HepG2 (cell line): Measurements from ENCODE around the gene PIP4K2C. TPM values are rescaled to one million over a fixed set of nuclear protein-coding genes. Genes with fewer than 3 reads are reported as not detected.

ENCODE experiments used
- FOXM1 ChIP-seq: sonication (generic); formaldehyde crosslinking; IDR thresholded peaks from 2 replicates; pipeline ENCODE4 v1.5.0; 2020; ENCODE audit warnings: missing genetic modification reagents
- SNRNP70 ChIP-seq: fragments of 200-400 bp; formaldehyde crosslinking; IDR thresholded peaks from 2 replicates; pipeline ENCODE4 v1.6.1; 2017; ENCODE audit warnings: mild to moderate bottlenecking, low read depth, low read length, moderate library complexity
- SP1 ChIP-seq, 2 experiments: fragments of 450-650 bp in 1 of 2; sonication (generic) in 1 of 2; formaldehyde crosslinking in 1 of 2; IDR thresholded peaks; 2 replicates each; pipeline versions ENCODE4 v1.4.0 to v1.6.1; 2016 to 2020; ENCODE audit warnings: missing genetic modification reagents in 1 of 2
- SP5 ChIP-seq: IDR thresholded peaks from 2 replicates; pipeline ENCODE4 v1.6.1; 2016; ENCODE audit warnings: low read depth, borderline replicate concordance
- XBP1 ChIP-seq: sonication (generic); formaldehyde crosslinking; IDR thresholded peaks from 2 replicates; pipeline ENCODE4 v1.5.0; 2020; ENCODE audit warnings: missing genetic modification reagents
- YEATS4 ChIP-seq: sonication (generic); formaldehyde crosslinking; IDR thresholded peaks from 2 replicates; pipeline ENCODE4 v1.4.0; 2020; ENCODE audit warnings: missing genetic modification reagents, borderline replicate concordance
- ZBTB1 ChIP-seq: sonication (generic); formaldehyde crosslinking; IDR thresholded peaks from 2 replicates; pipeline ENCODE4 v1.4.0; 2020; ENCODE audit warnings: missing genetic modification reagents, borderline replicate concordance
- ZFP36 ChIP-seq: fragments of 150-350 bp; IDR thresholded peaks from 2 replicates; pipeline ENCODE4 v1.6.1; 2018; ENCODE audit warnings: borderline replicate concordance, low read length, low read depth; ENCODE audit not compliant: partially characterized antibody
- ZNF224 ChIP-seq: sonication (generic); formaldehyde crosslinking; IDR thresholded peaks from 2 replicates; pipeline ENCODE4 v1.5.0; 2020; ENCODE audit warnings: mild to moderate bottlenecking, missing genetic modification reagents
- ZNF720 ChIP-seq: sonication (generic); formaldehyde crosslinking; IDR thresholded peaks from 2 replicates; pipeline ENCODE4 v1.4.0; 2020; ENCODE audit warnings: missing genetic modification reagents
- polyA plus RNA-seq, 8 experiments: library from polyadenylated mRNA; depleted of rRNA in 3 of 8; stranded (reverse) in 7 of 8; unstranded in 1 of 8; fragments of >200 nt; fragmentation: Illumina TruSeq in 4 of 8; extraction: Trizol in 4 of 8; gene quantifications; 2 replicates each; pipeline versions ENCODE4 v1.2.1 to v1.2.3, GENCODE V29; 2011 to 2016; ENCODE audit warnings: low read depth in 4 of 8, missing spikeins in 1 of 8, mixed read lengths in 1 of 8; ENCODE audit not compliant: insufficient read depth in 1 of 8
- total RNA-seq, 5 experiments: library from RNA; depleted of rRNA; stranded (reverse); fragments of >200 nt; fragmentation: Illumina TruSeq; extraction: Trizol; gene quantifications; 2 replicates each; pipeline ENCODE4 v1.2.3, GENCODE V29; 2016; ENCODE audit warnings: low read depth in 1 of 5
- TF ChIP-seq, protein P1 (sequence below): IDR thresholded peaks from 2 replicates; pipeline ENCODE4 v1.6.1; 2016; ENCODE audit warnings: mild to moderate bottlenecking, missing biosample characterization, missing genetic modification reagents
- TF ChIP-seq, protein P2 (sequence below): sonication (generic); formaldehyde crosslinking; IDR thresholded peaks from 2 replicates; pipeline ENCODE4; 2020; ENCODE audit warnings: missing genetic modification reagents, mild to moderate bottlenecking, borderline replicate concordance
- TF ChIP-seq, protein P3 (sequence below): sonication (generic); formaldehyde crosslinking; IDR thresholded peaks from 2 replicates; pipeline ENCODE4 v1.4.0; 2020; ENCODE audit warnings: mild to moderate bottlenecking, missing genetic modification reagents
- TF ChIP-seq, protein P4 (sequence below): sonication (generic); formaldehyde crosslinking; IDR thresholded peaks from 2 replicates; pipeline ENCODE4 v1.8.1; 2023; ENCODE audit warnings: mild to moderate bottlenecking, missing genetic modification reagents, borderline replicate concordance
- TF ChIP-seq, protein P5 (sequence below): IDR thresholded peaks from 2 replicates; pipeline ENCODE4 v1.6.1; 2016

The PIP4K2C gene
- total and polyA plus RNA-seq, 2 of the 13 experiments (the other 11 are each of a cell fraction or from before 2014, with no cell fraction given) = 23.3 to 26.4 TPM

DNA sequence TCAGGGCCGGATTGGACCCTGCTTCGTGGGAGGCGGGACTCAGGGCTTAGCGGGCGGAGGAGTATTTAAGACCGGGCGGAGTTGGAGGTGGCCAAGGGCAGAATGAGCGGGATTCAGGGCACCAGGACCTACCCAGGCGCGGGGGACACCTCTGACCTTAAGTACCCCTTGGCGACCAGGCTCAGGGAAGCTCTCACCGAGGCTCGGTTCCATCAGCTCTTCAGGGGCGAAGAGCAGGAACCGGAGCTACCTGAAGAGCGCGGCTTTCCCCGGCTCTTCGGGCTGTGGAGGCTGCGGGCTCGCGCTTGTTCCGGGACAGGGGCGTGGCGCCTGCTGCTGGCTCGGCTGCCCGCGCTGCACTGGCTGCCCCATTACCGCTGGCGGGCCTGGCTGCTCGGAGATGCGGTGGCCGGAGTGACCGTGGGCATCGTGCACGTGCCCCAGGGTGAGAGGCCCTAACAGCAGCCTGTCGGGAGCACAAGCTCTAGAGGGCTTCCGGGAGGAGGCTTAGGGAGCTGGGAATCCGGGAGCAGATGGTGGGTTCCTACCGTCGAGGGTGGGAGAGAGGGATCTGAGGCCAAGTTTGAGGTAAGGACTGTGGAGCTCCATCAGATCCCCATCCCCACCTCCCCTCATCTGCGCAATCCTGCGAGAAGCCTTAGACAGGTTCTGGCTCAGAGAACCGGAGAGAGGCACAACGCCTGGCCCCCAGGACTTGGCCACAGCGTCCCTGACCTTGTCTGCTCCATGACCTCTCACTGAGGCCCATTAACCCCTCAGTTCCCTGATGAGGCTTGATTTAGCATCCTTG lies 28.6 kb downstream of the PIP4K2C start (continued):
- TF ChIP-seq, protein P1, sequence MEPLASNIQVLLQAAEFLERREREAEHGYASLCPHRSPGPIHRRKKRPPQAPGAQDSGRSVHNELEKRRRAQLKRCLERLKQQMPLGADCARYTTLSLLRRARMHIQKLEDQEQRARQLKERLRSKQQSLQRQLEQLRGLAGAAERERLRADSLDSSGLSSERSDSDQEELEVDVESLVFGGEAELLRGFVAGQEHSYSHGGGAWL = peak; percentile 31; the same call in 1 of the 2 replicates
- TF ChIP-seq, protein P2, sequence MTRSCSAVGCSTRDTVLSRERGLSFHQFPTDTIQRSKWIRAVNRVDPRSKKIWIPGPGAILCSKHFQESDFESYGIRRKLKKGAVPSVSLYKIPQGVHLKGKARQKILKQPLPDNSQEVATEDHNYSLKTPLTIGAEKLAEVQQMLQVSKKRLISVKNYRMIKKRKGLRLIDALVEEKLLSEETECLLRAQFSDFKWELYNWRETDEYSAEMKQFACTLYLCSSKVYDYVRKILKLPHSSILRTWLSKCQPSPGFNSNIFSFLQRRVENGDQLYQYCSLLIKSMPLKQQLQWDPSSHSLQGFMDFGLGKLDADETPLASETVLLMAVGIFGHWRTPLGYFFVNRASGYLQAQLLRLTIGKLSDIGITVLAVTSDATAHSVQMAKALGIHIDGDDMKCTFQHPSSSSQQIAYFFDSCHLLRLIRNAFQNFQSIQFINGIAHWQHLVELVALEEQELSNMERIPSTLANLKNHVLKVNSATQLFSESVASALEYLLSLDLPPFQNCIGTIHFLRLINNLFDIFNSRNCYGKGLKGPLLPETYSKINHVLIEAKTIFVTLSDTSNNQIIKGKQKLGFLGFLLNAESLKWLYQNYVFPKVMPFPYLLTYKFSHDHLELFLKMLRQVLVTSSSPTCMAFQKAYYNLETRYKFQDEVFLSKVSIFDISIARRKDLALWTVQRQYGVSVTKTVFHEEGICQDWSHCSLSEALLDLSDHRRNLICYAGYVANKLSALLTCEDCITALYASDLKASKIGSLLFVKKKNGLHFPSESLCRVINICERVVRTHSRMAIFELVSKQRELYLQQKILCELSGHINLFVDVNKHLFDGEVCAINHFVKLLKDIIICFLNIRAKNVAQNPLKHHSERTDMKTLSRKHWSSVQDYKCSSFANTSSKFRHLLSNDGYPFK (CRISPR knock-in tag) = no peak
- TF ChIP-seq ZNF224 (CRISPR knock-in tag) = no peak
- TF ChIP-seq ZNF720 (CRISPR knock-in tag) = no peak
- no peak for TF ChIP-seq YEATS4
- TF ChIP-seq, protein P3, sequence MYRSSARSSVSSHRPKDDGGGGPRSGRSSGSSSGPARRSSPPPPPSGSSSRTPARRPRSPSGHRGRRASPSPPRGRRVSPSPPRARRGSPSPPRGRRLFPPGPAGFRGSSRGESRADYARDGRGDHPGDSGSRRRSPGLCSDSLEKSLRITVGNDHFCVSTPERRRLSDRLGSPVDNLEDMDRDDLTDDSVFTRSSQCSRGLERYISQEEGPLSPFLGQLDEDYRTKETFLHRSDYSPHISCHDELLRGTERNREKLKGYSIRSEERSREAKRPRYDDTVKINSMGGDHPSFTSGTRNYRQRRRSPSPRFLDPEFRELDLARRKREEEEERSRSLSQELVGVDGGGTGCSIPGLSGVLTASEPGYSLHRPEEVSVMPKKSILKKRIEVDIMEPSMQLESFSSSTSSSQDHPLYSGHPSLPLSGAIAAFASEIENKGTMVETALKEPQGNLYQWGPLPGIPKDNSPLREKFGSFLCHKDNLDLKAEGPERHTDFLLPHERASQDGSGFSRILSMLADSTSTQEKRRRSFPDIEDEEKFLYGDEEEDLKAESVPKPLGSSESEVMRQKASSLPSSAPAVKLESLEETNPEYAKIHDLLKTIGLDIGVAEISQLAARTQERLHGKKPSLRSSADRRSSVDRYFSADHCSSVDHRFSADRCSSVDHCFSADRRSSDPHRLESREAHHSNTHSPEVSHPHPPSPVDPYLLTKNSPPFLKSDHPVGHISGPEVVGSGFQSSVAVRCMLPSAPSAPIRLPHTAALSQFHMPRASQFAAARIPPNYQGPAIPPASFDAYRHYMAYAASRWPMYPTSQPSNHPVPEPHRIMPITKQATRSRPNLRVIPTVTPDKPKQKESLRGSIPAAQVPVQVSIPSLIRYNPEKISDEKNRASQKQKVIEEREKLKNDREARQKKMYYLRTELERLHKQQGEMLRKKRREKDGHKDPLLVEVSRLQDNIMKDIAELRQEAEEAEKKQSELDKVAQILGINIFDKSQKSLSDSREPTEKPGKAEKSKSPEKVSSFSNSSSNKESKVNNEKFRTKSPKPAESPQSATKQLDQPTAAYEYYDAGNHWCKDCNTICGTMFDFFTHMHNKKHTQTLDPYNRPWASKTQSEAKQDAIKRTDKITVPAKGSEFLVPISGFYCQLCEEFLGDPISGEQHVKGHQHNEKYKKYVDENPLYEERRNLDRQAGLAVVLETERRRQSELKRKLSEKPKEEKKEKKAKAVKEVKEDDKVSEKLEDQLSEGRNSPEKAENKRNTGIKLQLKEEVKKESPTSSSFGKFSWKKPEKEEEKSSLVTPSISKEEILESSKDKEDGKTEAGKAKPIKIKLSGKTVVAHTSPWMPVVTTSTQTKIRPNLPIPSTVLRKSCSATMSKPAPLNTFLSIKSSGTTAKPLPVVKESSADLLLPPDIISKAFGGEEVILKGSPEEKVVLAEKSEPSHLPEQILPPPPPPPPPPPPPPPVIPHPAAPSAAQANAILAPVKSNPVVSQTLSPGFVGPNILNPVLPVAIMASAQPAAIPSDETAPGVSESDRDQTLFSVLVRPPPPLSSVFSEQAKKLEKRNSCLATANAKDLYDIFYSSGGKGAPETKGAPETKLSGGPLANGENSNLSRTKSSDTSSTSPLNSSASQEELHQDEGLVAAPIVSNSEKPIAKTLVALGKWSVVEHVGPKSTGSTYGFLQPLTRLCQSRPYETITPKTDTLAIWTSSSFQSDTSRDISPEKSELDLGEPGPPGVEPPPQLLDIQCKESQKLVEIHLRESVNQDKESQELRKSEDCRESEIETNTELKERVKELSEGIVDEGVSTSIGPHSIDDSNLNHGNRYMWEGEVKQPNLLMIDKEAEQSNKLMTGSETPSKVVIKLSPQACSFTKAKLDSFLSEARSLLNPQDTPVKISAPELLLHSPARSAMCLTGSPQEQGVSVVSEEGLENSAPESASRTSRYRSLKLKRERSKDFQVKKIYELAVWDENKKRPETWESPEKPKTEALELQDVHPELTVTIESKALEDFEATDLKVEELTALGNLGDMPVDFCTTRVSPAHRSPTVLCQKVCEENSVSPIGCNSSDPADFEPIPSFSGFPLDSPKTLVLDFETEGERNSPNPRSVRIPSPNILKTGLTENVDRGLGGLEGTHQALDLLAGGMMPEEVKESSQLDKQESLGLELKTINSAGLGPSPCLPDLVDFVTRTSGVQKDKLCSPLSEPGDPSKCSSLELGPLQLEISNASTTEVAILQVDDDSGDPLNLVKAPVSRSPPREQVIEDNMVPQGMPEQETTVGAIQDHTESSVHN = no peak
- TF ChIP-seq, protein P4, sequence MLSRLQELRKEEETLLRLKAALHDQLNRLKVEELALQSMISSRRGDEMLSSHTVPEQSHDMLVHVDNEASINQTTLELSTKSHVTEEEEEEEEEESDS (CRISPR knock-in tag) = no peak
- no peak for TF ChIP-seq ZFP36
- TF ChIP-seq SP5 (CRISPR knock-in tag) = no peak; the same call in 1 of the 2 replicates
- TF ChIP-seq, protein P5, sequence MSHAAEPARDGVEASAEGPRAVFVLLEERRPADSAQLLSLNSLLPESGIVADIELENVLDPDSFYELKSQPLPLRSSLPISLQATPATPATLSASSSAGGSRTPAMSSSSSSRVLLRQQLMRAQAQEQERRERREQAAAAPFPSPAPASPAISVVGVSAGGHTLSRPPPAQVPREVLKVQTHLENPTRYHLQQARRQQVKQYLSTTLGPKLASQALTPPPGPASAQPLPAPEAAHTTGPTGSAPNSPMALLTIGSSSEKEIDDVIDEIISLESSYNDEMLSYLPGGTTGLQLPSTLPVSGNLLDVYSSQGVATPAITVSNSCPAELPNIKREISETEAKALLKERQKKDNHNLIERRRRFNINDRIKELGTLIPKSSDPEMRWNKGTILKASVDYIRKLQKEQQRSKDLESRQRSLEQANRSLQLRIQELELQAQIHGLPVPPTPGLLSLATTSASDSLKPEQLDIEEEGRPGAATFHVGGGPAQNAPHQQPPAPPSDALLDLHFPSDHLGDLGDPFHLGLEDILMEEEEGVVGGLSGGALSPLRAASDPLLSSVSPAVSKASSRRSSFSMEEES (CRISPR knock-in tag) = no peak
- TF ChIP-seq ZBTB1 = no peak
- TF ChIP-seq XBP1 (CRISPR knock-in tag) = no peak
- TF ChIP-seq SP1 (IDR thresholded peaks at IDR 0.05) = no peak
- 0 out of 2 replicates have a peak, but pooled peaks have one; percentile 33 for TF ChIP-seq SP1 (CRISPR knock-in tag; IDR thresholded peaks at IDR 0.05)
- TF ChIP-seq SNRNP70 = no peak
- TF ChIP-seq FOXM1 (CRISPR knock-in tag) = no peak
